ENCODE results near the gene MRPS17.

GRCh38 chr7:55966851-55967250, 15.2 kb downstream of the MRPS17 start:
- TF ChIP-seq, protein P1, sequence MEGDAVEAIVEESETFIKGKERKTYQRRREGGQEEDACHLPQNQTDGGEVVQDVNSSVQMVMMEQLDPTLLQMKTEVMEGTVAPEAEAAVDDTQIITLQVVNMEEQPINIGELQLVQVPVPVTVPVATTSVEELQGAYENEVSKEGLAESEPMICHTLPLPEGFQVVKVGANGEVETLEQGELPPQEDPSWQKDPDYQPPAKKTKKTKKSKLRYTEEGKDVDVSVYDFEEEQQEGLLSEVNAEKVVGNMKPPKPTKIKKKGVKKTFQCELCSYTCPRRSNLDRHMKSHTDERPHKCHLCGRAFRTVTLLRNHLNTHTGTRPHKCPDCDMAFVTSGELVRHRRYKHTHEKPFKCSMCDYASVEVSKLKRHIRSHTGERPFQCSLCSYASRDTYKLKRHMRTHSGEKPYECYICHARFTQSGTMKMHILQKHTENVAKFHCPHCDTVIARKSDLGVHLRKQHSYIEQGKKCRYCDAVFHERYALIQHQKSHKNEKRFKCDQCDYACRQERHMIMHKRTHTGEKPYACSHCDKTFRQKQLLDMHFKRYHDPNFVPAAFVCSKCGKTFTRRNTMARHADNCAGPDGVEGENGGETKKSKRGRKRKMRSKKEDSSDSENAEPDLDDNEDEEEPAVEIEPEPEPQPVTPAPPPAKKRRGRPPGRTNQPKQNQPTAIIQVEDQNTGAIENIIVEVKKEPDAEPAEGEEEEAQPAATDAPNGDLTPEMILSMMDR (conservative IDR thresholded peaks at IDR 0.05): no peak
- TF ChIP-seq ZFX (IDR thresholded peaks at IDR 0.05): no peak
